HG02610 (cell line): ENCODE measurements around the gene CALHM2.
"Not testable (repeated sequence)": the region's sequence is repeated elsewhere in the genome, so short reads cannot be mapped to it uniquely, and the experiment has no call there.

Source experiments
- ATAC-seq: cut with Tn5 transposase; IDR thresholded peaks from one replicate; pipeline ENCODE4 v1.9.1; 2021; ENCODE audit warnings: mild to moderate bottlenecking, moderate library complexity; ENCODE audit not compliant: unreplicated experiment

The CALHM2 gene

GRCh38 chr10:103419101-103419500, 33.1 kb downstream of the CALHM2 start:
- ATAC-seq: no peak

GRCh38 chr10:103417601-103418000, 34.6 kb downstream of the CALHM2 start:
- ATAC-seq: no peak

- not testable (repeated sequence) for ATAC-seq
Observed at GRCh38 chr10:103417148-103417469, 35.1 kb downstream of the CALHM2 start.

GRCh38 chr10:103416436-103417147, 35.6 kb downstream of the CALHM2 start:
- no peak for ATAC-seq

- no peak for ATAC-seq
Observed at GRCh38 chr10:103415581-103415980, 36.6 kb downstream of the CALHM2 start.

- ATAC-seq: no peak
Observed at GRCh38 chr10:103413564-103413963, 38.6 kb downstream of the CALHM2 start.

GRCh38 chr10:103397191-103397825, 54.9 kb downstream of the CALHM2 start:
- ATAC-seq: no peak

GRCh38 chr10:103396789-103397087, 55.4 kb downstream of the CALHM2 start:
- ATAC-seq: no peak
